ENCODE results near the gene BAG2.

DNA sequence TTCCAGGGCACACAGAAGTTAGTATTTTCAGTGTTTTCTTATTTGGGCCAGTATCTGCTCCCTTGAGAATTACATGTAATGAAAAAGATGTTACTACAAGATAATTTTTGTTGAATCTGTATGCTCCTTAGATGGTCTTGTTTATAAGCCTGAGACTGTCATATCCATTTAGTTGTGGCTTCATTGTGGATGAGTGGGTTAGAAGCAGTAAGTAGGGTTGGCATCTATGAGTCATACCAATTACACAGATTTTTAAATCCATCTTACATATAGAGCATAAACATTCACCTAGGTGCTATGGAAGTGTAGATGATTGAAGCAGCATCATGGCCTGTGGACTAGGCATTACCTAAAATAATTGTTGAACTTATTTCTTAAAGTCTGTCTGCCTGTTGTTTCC, 13.5 kb upstream of the BAG2 start:
- TF ChIP-seq EZH2phosphoT487 (IDR thresholded peaks at IDR 0.05; ENCODE audit: borderline replicate concordance) = no peak
- TF ChIP-seq, protein P1, sequence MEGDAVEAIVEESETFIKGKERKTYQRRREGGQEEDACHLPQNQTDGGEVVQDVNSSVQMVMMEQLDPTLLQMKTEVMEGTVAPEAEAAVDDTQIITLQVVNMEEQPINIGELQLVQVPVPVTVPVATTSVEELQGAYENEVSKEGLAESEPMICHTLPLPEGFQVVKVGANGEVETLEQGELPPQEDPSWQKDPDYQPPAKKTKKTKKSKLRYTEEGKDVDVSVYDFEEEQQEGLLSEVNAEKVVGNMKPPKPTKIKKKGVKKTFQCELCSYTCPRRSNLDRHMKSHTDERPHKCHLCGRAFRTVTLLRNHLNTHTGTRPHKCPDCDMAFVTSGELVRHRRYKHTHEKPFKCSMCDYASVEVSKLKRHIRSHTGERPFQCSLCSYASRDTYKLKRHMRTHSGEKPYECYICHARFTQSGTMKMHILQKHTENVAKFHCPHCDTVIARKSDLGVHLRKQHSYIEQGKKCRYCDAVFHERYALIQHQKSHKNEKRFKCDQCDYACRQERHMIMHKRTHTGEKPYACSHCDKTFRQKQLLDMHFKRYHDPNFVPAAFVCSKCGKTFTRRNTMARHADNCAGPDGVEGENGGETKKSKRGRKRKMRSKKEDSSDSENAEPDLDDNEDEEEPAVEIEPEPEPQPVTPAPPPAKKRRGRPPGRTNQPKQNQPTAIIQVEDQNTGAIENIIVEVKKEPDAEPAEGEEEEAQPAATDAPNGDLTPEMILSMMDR (conservative IDR thresholded peaks at IDR 0.05; ENCODE audit: low read length) = no peak
